Urinary bladder (tissue), 4 donors: ENCODE data around the gene STX1B. TPM values are rescaled to one million over a fixed set of nuclear protein-coding genes. Genes with fewer than 3 reads are reported as not detected.
A peak's percentile ranks its signal among the peaks of the same experiment; 100 is the strongest.

ENCODE experiments used
- DNase-seq: peaks from one replicate; pipeline ENCODE4 v3.0.0-alpha.2; 2015; ENCODE audit errors: extremely low spot score
- H3K27ac ChIP-seq: one replicate; pipeline ENCODE4 v1.5.1; 2013; ENCODE audit warnings: low read depth, mild to moderate bottlenecking, moderate library complexity
- H3K36me3 ChIP-seq: one replicate; pipeline ENCODE4 v1.6.1; 2013; ENCODE audit warnings: mild to moderate bottlenecking, moderate library complexity; ENCODE audit not compliant: insufficient read depth
- H3K4me1 ChIP-seq: one replicate; pipeline ENCODE4 v1.6.1; 2013; ENCODE audit warnings: mild to moderate bottlenecking, moderate library complexity; ENCODE audit not compliant: insufficient read depth
- H3K4me3 ChIP-seq: one replicate; pipeline ENCODE4 v1.5.1; 2013; ENCODE audit warnings: low read depth, low read length
- WGBS: extraction: QIAGEN DNeasy Blood & Tissue Kit; methylation state at CpG from one replicate; pipeline ENCODE4 v1.1.7; 2013; 5-methylcytosine and 5-hydroxymethylcytosine counted together
- polyA plus RNA-seq: library from polyadenylated mRNA; stranded (reverse); fragments of 200-250 nt; gene quantifications from one replicate; pipeline ENCODE4 v1.2.3, GENCODE V29; 2013
- total RNA-seq: library from RNA; depleted of rRNA; stranded (reverse); fragments of >200 nt; gene quantifications from one replicate; pipeline ENCODE4 v1.2.3, GENCODE V29; 2014
- donor health status: healthy with polysubstance abuse.
- donor health status: healthy.

Gene STX1B
- total RNA-seq, result 0.74 TPM
- polyA plus RNA-seq, result 0.47 TPM

DNA sequence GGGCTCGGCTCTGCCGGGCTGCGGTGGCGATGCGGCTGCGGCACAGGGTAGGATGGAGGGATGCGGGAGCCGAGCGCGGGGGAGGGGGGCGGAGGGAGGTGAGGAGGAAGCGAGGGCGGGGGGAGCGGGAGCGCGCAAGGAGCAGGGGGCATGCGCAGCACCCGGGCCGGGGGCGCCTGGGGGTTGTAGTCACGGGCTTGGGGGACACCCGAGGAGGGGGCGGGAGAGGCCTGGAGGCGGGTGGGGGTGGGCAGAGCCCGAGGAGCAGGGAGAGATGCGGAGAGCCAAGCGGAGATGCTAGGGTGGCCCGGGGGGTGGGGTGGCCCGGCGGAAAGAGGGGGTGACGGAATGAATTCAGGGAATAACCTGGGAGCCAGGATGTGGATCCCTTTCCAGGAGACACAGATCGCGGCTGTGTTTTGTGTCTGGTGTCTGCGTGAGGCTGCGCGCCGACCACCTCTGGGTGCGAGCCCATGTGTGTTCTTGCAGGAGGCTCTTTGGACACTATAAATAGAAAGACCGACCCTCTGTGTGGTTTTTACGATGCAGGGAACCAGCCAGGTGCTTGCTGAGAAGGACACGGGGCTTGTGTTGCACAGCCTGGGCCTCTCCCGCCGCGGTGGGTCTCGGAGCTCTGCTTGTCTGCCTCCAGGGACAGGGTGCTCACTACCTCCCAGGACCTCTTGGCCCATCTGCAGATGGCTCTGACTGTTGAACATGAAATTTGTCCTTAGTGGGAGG lies at the start of gene STX1B:
STX1B (minus strand) TSS at position 54 of the 741 bp plus-strand sequence. CDS start 242 bp downstream, outside the sequence.
- DNase-seq, result no peak
- Histone ChIP-seq H3K27ac (no peak within 1 kb of the TSS), H3K4me1 (no peaks in the 10 kb centered on the region), H3K4me3 (peak within 1 kb of the TSS; percentile 17), H3K36me3 (no peaks in the 10 kb centered on the region)
- WGBS, result 7% methylated on average over 45 of the region's 45 CpGs

DNA sequence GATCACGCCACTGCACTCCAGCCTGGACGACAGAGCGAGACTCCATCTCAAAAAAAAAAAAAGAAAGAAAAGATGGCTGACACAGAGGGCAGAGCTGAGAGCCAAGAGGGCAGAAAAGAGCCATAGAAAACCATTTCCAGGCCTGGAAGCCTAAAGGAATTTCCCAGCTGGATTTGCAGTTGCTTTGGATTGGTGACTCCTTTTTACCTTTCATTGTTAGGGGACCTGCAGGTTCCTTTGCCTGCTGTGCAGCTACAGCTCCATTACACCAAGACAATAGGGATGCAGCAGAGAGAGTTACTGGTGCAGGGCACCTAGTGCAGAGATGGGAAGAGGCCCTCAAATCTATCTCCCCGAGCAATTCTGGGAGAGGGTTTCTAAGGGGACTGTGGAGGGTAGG lies 45.2 kb upstream of the STX1B start:
- Histone ChIP-seq H3K4me1 (no peaks in the 10 kb centered on the region), H3K27ac (no peak overlapping the region), H3K4me3 (no peak overlapping the region), H3K36me3 (no peaks in the 10 kb centered on the region)
- no peak for DNase-seq
- 88% methylated on average over 4 of the region's 4 CpGs for WGBS

DNA sequence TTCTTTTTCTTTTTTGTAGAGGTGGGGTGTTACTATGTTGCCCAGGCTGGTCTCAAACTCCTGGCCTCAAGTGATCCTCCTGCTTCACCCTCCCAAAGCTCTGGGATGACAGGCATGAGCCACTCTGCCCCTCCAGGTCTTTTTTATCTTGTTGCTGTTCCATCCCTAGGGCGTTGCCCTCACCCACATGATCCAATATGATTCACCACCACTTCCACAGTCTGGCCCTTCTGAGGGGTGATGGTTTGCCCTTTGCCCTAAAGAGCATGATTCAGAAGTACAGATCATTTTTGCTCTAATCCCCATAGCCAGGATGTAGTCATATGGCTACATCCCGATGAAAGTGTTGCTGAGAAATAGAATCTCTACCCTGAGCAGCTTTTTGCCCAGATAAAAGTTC lies 41.7 kb upstream of the STX1B start:
- Histone ChIP-seq H3K4me1 (no peaks in the 10 kb centered on the region), H3K36me3 (no peaks in the 10 kb centered on the region), H3K27ac (no peak overlapping the region), H3K4me3 (no peak overlapping the region)
- WGBS, result 62% methylated on average over 2 of the region's 2 CpGs
- DNase-seq, result no peak

DNA sequence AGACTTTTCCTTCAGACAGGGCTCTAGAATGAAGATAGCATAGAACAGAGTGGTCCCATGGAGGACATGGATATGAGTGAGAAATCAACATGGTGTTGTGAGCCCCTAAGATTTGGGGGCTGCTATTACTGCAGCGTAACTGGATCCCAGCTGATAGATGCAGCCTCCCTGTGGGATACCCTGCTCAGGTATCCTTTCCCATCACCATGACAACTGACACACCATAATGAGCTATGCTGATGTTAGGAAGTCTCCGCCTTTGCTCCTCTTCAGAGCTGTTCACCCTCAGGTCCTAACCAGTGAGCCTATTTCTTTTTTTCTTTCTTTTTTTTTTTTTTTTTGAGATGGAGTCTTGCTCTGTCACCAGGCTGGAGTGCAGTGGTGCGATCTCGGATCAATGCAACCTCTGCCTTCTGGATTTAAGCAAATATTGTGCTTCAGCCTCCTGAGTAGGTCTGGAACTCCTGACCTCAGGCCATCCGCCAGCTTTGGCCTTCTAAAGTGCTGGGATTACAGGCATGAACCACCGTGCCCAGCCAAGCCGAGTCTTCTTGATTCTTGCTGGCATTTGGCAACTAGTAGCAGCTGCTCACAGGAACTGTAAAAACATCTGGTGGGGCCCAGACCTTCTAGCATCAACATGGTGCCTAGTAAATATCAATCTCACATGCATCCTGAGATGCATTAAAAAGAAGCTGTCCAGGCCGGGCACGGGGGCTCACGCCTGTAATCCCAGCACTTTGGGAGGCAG lies 40.0 kb upstream of the STX1B start:
- Histone ChIP-seq H3K27ac (no peak overlapping the region), H3K4me1 (no peaks in the 10 kb centered on the region), H3K4me3 (no peak overlapping the region), H3K36me3 (no peaks in the 10 kb centered on the region)
- 52% methylated on average over 10 of the region's 10 CpGs for WGBS
- DNase-seq, result no peak

DNA sequence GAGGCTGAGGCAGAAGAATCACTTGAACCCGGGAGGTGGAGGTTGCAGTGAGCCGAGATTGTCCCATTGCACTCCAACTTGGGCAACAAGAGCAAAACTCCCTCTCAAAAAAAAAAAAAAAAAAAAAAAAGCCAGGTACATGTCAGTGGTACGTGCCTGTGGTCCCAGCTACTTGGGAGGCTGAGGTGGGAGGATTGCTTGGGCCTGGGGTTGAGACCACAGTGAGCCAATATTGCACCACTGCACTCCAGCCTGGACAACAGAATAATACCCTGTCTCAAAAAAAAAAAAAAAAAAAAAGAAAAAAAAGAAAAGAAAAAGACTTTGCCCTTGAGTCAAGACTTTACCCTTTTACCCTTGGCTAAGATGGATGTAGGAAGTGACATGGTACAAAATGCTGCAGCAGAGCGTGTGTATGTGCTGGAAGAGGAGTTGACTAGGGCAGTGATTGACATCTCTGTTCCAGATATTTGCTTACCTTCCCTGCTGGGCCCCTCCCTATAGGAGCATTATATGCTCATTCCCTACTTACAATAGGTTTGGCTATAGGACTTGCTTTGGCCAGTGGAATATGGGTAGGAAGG lies 33.6 kb upstream of the STX1B start:
- Histone ChIP-seq H3K4me3 (no peak overlapping the region), H3K36me3 (no peaks in the 10 kb centered on the region), H3K4me1 (no peaks in the 10 kb centered on the region), H3K27ac (no peak overlapping the region)
- DNase-seq, result no peak
- 90% methylated on average over 4 of the region's 4 CpGs for WGBS

DNA sequence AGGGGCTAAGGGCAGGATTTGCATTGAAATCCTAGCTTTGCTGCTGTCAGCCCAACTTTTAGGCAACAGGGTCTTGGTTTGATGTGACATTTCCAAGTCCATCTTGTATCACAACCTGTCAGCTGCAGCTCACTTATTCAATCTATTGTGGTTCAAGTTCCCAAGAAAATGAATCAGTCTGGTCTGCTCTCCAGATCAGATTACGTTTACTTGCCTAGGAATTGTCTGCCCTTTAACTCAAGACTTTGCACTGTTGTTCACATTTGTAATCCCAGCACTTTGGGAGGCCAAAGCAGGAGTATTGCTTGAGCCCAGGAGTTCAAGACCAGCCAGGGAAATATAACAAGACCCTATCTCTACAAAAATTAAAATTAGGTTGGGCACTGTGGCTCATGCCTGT lies 32.9 kb upstream of the STX1B start:
- no peaks in the 10 kb centered on the region for H3K36me3 ChIP-seq

DNA sequence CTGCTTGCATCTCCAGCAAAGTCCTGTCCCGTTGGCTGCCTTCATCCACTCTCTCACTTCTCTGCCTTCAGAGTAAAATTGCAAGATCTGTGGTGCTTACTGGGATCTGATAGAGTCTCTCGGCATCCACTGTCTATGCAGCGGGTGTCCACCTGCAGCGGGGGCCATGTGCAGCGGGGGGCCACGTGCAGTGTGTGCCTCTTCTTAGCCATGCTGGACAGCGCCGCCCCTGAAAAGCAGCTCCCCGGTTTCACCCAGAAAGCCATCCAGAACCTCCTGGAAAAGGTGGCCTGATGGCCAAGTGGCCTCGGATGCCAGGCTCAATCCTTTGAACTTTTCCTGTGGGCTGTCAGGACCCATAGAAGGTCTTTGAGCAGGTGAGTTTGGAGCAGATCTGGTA lies 32.4 kb upstream of the STX1B start:
- H3K27ac ChIP-seq, result no peak overlapping the region
- no peak overlapping the region for H3K4me3 ChIP-seq
- no peaks in the 10 kb centered on the region for H3K4me1 ChIP-seq
- 88% methylated on average over 10 of the region's 10 CpGs for WGBS
- DNase-seq, result no peak
- no peaks in the 10 kb centered on the region for H3K36me3 ChIP-seq

More for the DNA sequence above, 32.9 kb upstream of the STX1B start:
- H3K27ac ChIP-seq, result no peak overlapping the region
- no peak overlapping the region for H3K4me3 ChIP-seq
- DNase-seq, result no peak
- WGBS, result 93% methylated on average over 1 of the region's 1 CpG
- H3K4me1 ChIP-seq, result no peaks in the 10 kb centered on the region

DNA sequence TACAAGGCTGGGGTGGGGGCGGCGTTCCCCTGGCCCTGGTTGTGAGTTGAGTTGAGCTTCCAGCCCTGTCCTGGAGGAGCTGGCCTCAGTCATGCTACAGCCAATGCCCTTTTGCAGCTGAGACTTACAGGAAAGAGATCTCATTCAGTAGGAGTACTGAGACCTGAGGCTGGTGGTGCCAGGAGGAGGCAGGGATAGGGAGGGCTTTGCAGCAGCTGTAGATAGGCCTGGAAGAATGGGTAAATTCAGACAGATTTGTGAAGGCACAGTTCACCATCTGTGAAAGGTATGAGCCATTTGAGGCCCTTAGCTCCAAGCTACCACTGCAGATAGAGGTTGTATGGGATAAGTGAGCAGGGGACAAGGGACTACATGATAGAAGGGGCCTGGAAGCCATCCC lies 28.6 kb upstream of the STX1B start:
- Histone ChIP-seq H3K27ac (no peak overlapping the region), H3K4me1 (no peaks in the 10 kb centered on the region), H3K36me3 (no peaks in the 10 kb centered on the region), H3K4me3 (no peak overlapping the region)
- no peak for DNase-seq
- WGBS, result 95% methylated on average over 2 of the region's 2 CpGs

DNA sequence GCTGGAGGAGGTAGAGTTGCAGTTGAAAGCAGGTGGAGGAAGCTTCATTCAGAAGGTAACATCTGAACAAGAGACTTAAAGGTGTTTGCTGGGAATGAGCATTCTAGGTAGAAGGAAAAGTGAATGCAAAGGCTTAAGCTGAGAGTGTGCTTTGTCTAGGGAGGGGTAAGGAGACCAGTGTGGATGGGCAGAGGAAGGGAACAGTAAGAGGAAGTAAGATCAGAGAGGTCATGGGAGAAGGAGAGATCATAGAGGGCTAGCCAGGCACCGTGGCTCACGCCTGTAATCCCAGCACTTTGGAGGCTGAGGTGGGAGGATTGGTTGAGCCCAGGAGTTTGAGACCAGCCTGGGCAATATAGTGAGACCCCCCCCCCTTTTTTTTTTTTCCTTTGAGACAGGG lies 26.3 kb upstream of the STX1B start:
- no peaks in the 10 kb centered on the region for H3K4me1 ChIP-seq
- 61% methylated on average over 2 of the region's 2 CpGs for WGBS
- H3K36me3 ChIP-seq, result no peaks in the 10 kb centered on the region

DNA sequence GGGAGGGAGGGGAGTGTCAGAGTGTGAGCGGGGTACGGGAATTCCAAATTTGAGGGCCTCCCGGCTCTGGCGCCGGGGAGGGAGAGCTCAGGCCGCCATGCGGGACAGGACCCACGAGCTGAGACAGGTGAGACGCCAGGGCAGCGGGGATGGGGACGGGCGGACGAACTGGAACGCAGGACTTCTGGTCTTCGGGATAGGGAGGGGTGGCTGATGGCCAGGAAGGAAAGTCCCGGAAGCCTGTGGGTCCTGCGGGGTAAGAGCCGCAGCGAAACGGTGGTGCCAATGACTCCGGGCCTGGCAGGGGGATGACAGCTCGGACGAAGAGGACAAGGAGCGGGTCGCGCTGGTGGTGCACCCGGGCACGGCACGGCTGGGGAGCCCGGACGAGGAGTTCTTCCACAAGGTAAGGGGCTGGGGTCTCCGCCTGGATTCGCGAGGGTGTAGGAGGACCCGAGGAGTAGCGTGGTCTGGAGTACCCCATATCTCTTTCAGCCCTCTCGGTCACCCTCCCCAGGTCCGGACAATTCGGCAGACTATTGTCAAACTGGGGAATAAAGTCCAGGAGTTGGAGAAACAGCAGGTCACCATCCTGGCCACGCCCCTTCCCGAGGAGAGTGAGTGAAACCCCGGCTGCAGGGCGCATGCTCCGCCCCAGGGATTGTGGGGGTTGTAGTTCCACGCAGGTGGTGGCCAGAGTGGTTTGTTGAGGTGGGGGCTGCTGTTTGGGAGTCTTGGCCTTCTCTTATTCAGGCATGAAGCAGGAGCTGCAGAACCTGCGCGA lies 23.5 kb upstream of the STX1B start:
- Histone ChIP-seq H3K4me3 (peak overlapping the region; percentile 90), H3K36me3 (no peaks in the 10 kb centered on the region), H3K27ac (peak overlapping the region; percentile 75), H3K4me1 (no peaks in the 10 kb centered on the region)
- peak; percentile 57 for DNase-seq
- WGBS, result under 1% methylated on average over 47 of the region's 47 CpGs

More for the DNA sequence above, 26.3 kb upstream of the STX1B start:
- H3K4me3 ChIP-seq, result no peak overlapping the region
- H3K27ac ChIP-seq, result no peak overlapping the region
- no peak for DNase-seq

DNA sequence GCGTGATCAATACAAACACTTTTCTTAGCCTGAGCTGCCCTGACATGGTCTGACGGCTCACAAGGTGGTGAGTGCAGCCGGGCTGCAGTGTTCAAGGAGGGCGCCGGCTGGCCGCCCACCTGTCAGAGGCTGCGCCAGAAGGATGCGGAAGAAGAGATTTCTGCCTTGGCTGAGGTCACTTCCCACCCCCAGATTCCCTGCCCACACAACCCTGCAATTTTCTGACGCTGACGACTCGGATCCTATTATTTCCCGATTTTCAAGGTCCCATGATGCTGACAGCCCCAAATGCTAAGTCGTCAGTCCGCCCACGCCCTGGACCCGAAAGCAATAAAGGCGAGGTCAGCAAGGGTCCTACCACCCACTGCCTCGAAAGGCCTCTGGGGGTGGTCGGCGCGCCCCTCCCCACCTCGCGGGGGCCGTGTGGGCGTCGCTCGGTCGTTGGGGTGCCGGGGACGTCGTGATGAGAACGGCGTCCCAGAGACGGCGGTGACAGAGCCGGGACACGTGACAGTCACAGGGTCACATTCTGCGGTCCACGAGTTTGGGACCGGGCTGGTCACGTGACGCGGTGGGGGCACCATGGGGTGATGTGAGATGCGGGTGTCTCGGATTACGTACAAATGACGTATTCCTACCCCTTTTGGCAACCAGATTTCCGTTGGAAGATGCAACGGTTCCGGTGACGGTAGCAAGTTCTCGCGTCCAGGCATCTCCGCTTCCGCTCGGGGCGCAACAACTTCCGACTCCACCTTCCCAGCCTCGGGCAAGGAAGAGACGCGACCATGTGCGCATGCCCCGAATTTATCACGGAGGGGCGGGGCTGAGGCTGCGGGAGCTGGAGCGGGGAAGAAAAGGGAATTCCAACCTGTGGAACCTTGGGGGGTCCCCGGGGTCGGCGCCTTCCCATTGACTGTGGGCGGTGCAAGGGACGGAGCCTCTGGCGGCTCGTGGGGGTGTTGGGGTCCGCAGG lies 22.6 kb upstream of the STX1B start, which contains the start of gene STX4:
STX4 (plus strand) TSS at position 823 of the 973 bp plus-strand sequence. CDS start 248 bp downstream, outside the sequence.
- H3K36me3 ChIP-seq, result no peaks in the 10 kb centered on the region
- peak within 1 kb of the TSS; percentile 90 for H3K4me3 ChIP-seq
- H3K27ac ChIP-seq, result peak within 1 kb of the TSS; percentile 88
- no peaks in the 10 kb centered on the region for H3K4me1 ChIP-seq
- under 1% methylated on average over 75 of the region's 75 CpGs for WGBS
- peak; percentile 96 for DNase-seq

DNA sequence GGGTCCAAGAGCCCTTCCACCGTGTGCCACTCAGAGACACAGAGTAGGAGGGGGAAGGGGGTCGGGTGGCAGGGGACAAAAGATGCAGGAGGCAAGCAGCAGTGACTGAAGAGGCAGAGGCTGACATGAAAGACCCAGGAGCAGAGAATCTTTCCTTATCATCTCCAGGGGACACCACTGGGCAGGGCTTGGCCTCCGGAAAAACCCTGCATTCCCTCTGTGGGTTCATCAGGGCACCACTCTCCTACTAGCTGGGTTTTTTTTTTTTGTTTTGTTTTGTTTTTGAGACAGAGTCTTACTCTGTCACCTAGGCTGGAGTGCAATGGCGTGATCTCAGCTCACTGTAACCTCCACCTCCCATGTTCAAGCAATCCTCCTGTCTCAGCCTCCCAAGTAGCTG lies 20.8 kb upstream of the STX1B start:
- no peak for DNase-seq
- Histone ChIP-seq H3K4me1 (no peaks in the 10 kb centered on the region), H3K27ac (no peak overlapping the region), H3K4me3 (no peak overlapping the region), H3K36me3 (no peaks in the 10 kb centered on the region)
- 79% methylated on average over 4 of the region's 4 CpGs for WGBS
